Natural killer cell (primary cell): Measurements from ENCODE around the gene BCL11B. TPM values are rescaled to one million over a fixed set of nuclear protein-coding genes. Genes with fewer than 3 reads are reported as not detected.

Source experiments
- ATAC-seq, 3 donors: fragments of 150-1000 bp in 2 of 3; fragments of 200-7000 bp in 1 of 3; cut with Tn5 transposase; 1 replicate in 1 of 3; 2 replicates in 2 of 3; pipeline ENCODE4 v1.10.0; 2021; ENCODE audit warnings: mild to moderate bottlenecking in 2 of 3, moderate library complexity in 2 of 3
- DNase-seq, 2 donors: peaks; one replicate each; pipeline versions ENCODE4 v3.0.0 to v3.0.0-alpha.2; 2013 to 2021; ENCODE audit warnings: mixed read lengths in 1 of 2
- H3K27ac ChIP-seq: one replicate; pipeline ENCODE4 v1.5.1; 2013; ENCODE audit warnings: mild to moderate bottlenecking, low read length
- H3K27me3 ChIP-seq: one replicate; pipeline ENCODE4 v1.6.1; 2013; ENCODE audit warnings: low read length; ENCODE audit not compliant: control insufficient read depth, insufficient read depth
- H3K36me3 ChIP-seq: one replicate; pipeline ENCODE4 v1.6.1; 2013; ENCODE audit warnings: low read length; ENCODE audit not compliant: control insufficient read depth, insufficient read depth
- H3K4me1 ChIP-seq: one replicate; pipeline ENCODE4 v1.6.1; 2013; ENCODE audit warnings: low read length; ENCODE audit not compliant: control insufficient read depth, insufficient read depth
- H3K4me3 ChIP-seq: one replicate; pipeline ENCODE4 v1.5.1; 2013; ENCODE audit warnings: low read length
- H3K9me3 ChIP-seq: one replicate; pipeline ENCODE4 v1.6.1; 2013; ENCODE audit warnings: low read length; ENCODE audit not compliant: control insufficient read depth, insufficient read depth
- H3K27ac Mint-ChIP-seq, 2 donors: one replicate each; pipeline ENCODE4 v1.8.0; 2022; ENCODE audit warnings: mild to moderate bottlenecking in 2 of 2, mixed read lengths in 2 of 2, moderate library complexity in 1 of 2
- H3K27me3 Mint-ChIP-seq, 2 donors: one replicate each; pipeline ENCODE4 v1.8.0; 2022; ENCODE audit warnings: low read depth in 2 of 2, mixed read lengths in 2 of 2
- H3K36me3 Mint-ChIP-seq: one replicate; pipeline ENCODE4 v1.8.0; 2022; ENCODE audit warnings: mixed read lengths
- H3K4me1 Mint-ChIP-seq, 2 donors: one replicate each; pipeline ENCODE4 v1.8.0; 2022; ENCODE audit warnings: mixed read lengths in 2 of 2
- H3K4me3 Mint-ChIP-seq: one replicate; pipeline ENCODE4 v1.8.0; 2022; ENCODE audit warnings: mild to moderate bottlenecking, moderate library complexity, mixed read lengths
- H3K9me3 Mint-ChIP-seq, 2 donors: one replicate each; pipeline ENCODE4 v1.8.0; 2022; ENCODE audit warnings: mixed read lengths in 2 of 2
- CTCF ChIP-seq: fragments of 200-600 bp; IDR thresholded peaks from one replicate; pipeline ENCODE4 v1.8.0; 2022; ENCODE audit warnings: antibody characterized with exemption
- WGBS: methylation state at CpG from one replicate; pipeline ENCODE4 v1.1.7; 2013; ENCODE audit warnings: missing lambda C conversion rate; ENCODE audit not compliant: insufficient coverage; 5-methylcytosine and 5-hydroxymethylcytosine counted together
- intact Hi-C: fragments of 100-400 bp; cut with micrococcal nuclease; formaldehyde crosslinking; loops from one replicate; pipeline ENCODE4 v1.14.2; 2022
- total RNA-seq, 4 donors: library from RNA; stranded (reverse); fragments of 120-200 nt in 1 of 4; gene quantifications; one replicate each; pipeline versions ENCODE4 v1.2.3 to v1.2.4, GENCODE V29; 2013 to 2022

The BCL11B gene
- total RNA-seq, 3 donors from 2014 or later (not counting 1 experiment from before 2014, with no cell fraction given) = 43.5 to 61.5 (median 56.2) TPM

GRCh38 chr14:99136401-99136800, 135.6 kb downstream of the BCL11B start:
- no peaks in the 10 kb centered on the region for H3K36me3 Mint-ChIP-seq
- H3K27me3 Mint-ChIP-seq = no peaks in the 10 kb centered on the region
- H3K4me1 Mint-ChIP-seq = peaks cover 16 to 23% of the 10 kb centered on the region in 2 donors
- no peak overlapping the region for H3K27ac Mint-ChIP-seq
- Histone ChIP-seq H3K4me3 (no peak overlapping the region), H3K27me3 (no peaks in the 10 kb centered on the region), H3K27ac (no peak overlapping the region), H3K4me1 (no peaks in the 10 kb centered on the region), H3K9me3 (no peaks in the 10 kb centered on the region), H3K36me3 (no peaks in the 10 kb centered on the region)
- ATAC-seq = no peak
- TF ChIP-seq CTCF = no peak
- no peaks in the 10 kb centered on the region for H3K9me3 Mint-ChIP-seq
- intact Hi-C loops = no loop called here
- WGBS = 95% methylated on average over 6 of the region's 7 CpGs
- H3K4me3 Mint-ChIP-seq = no peak overlapping the region
- DNase-seq = no peak

- no peaks in the 10 kb centered on the region for H3K27me3 Mint-ChIP-seq
- Histone ChIP-seq H3K4me3 (no peak overlapping the region), H3K36me3 (no peaks in the 10 kb centered on the region), H3K4me1 (no peaks in the 10 kb centered on the region), H3K27ac (no peak overlapping the region), H3K27me3 (no peaks in the 10 kb centered on the region), H3K9me3 (no peaks in the 10 kb centered on the region)
- H3K36me3 Mint-ChIP-seq = no peaks in the 10 kb centered on the region
- no peak overlapping the region for H3K4me3 Mint-ChIP-seq
- DNase-seq = peak in 1 of 2 donors; percentile 11
- WGBS = 93% methylated on average over 5 of the region's 5 CpGs
- H3K4me1 Mint-ChIP-seq = peaks cover 16 to 23% of the 10 kb centered on the region in 2 donors
- intact Hi-C loops = no loop called here
- ATAC-seq = no peak
- no peak for TF ChIP-seq CTCF
- H3K27ac Mint-ChIP-seq = no peak overlapping the region
- H3K9me3 Mint-ChIP-seq = no peaks in the 10 kb centered on the region
Measured at GRCh38 chr14:99136047-99136400, 136.0 kb downstream of the BCL11B start.

- Mint-ChIP-seq H3K9me3 (no peaks in the 10 kb centered on the region), H3K27me3 (no peaks in the 10 kb centered on the region), H3K4me3 (no peak overlapping the region), H3K27ac (no peak overlapping the region), H3K4me1 (peaks cover 20 to 26% of the 10 kb centered on the region in 2 donors), H3K36me3 (no peaks in the 10 kb centered on the region)
- Histone ChIP-seq H3K27ac (no peak overlapping the region), H3K4me3 (no peak overlapping the region), H3K36me3 (no peaks in the 10 kb centered on the region), H3K9me3 (no peaks in the 10 kb centered on the region), H3K27me3 (no peaks in the 10 kb centered on the region), H3K4me1 (no peaks in the 10 kb centered on the region)
- DNase-seq (no peak), ATAC-seq (no peak)
- 90% methylated on average over 8 of the region's 8 CpGs for WGBS
- TF ChIP-seq CTCF = no peak
- intact Hi-C loops = no loop called here
Measured at GRCh38 chr14:99134516-99135046, 137.4 kb downstream of the BCL11B start.
